Measurements from ENCODE around the gene CLMP. TPM values are rescaled to one million over a fixed set of nuclear protein-coding genes. Genes with fewer than 3 reads are reported as not detected.

CLMP gene
- total and polyA plus RNA-seq, 9 of the 15 experiments (the other 6 are each of a cell fraction or from before 2014, with no cell fraction given): 0.02 to 0.15 (median 0.03) TPM; not detected in 6

GRCh38 chr11:123161376-123162030 lies 33.5 kb downstream of the CLMP start:
- POLR2A ChIA-PET: interaction anchor here (0.7 kb wide), 1 partner anchor 17 kb away, joined by 3 read pairs; no protein-coding TSS in a partner anchor
- Histone ChIP-seq H3K4me3 (no peak overlapping the region), H4K20me1 (replicated peaks; ENCODE audit: control insufficient read depth, insufficient read depth, low read length) (no peaks in the 10 kb centered on the region; the same call in 1 of the 2 replicates), H3K9ac (ENCODE audit: insufficient read depth in 1 of 2, low read depth in 2 of 2, low read length in 2 of 2) (no peak overlapping the region), H3K4me1 (replicated peaks in 1 of 2; ENCODE audit: control insufficient read depth in 2 of 2, insufficient read depth in 2 of 2, low read length in 2 of 2) (no peaks in the 10 kb centered on the region), H3K79me2 (ENCODE audit: control insufficient read depth, insufficient read depth, low read length) (no peaks in the 10 kb centered on the region), H3K36me3 (ENCODE audit: control insufficient read depth, insufficient read depth, low read length) (no peaks in the 10 kb centered on the region), H3K27me3 (ENCODE audit: control insufficient read depth in 2 of 2, insufficient read depth in 2 of 2, low read length in 2 of 2) (peaks cover 6 to 24% of the 10 kb centered on the region in 2 experiments; a peak in 4 of 5 replicates), H3K9me1 (ENCODE audit: control insufficient read depth, insufficient read depth, low read length) (peaks cover 5% of the 10 kb centered on the region), H2AFZ (ENCODE audit: low read depth, low read length) (no peak overlapping the region), H3K9me3 (replicated peaks; ENCODE audit: control insufficient read depth, insufficient read depth, low read depth, low read length) (no peaks in the 10 kb centered on the region), H3K27ac (ENCODE audit: extremely low read depth, low read depth, low read length) (no peak overlapping the region), H3K4me2 (ENCODE audit: insufficient read depth, low read length) (no peak overlapping the region)
- in situ Hi-C loops (cut with MboI) (no loop called here), intact Hi-C loops (cut with micrococcal nuclease) (no loop called here)
- under 1% methylated on average over 8 of the region's 8 CpGs for WGBS (ENCODE audit: insufficient coverage, low coverage, missing lambda C conversion rate)
- no TSS peak for BruUV-seq (replicated peaks)
- DNase-seq (ENCODE audit: extremely low read depth in 1 of 4, low spot score in 3 of 4) (no peak), ATAC-seq (no peak), FAIRE-seq (no peak)
- CTCF ChIA-PET (ENCODE audit: low intra/inter-chr PET ratio): no interaction called here
- TF ChIP-seq SMARCA4 (IDR thresholded peaks at IDR 0.05) (no peak), KLF6 (CRISPR knock-in tag; IDR thresholded peaks at IDR 0.05; ENCODE audit: borderline replicate concordance) (no peak), GTF2B (IDR thresholded peaks at IDR 0.05; ENCODE audit: extremely low read depth, insufficient read length) (no peak), RNF219 (CRISPR knock-in tag; IDR thresholded peaks at IDR 0.05) (no peak), ZNF311 (CRISPR knock-in tag; IDR thresholded peaks at IDR 0.05) (no peak), ZNF347 (CRISPR knock-in tag; IDR thresholded peaks at IDR 0.05; ENCODE audit: low read depth) (no peak), USF2 (CRISPR knock-in tag; IDR thresholded peaks at IDR 0.05) (no peak), NRF1 (conservative IDR thresholded peaks at IDR 0.05 in 1 of 2, IDR thresholded peaks at IDR 0.05 in 1 of 2) (no peak), TBP (optimal IDR thresholded peaks at IDR 0.05; ENCODE audit: low read depth, low read length) (no peak), TSC22D4 (tag; IDR thresholded peaks at IDR 0.05) (no peak), TRIM25 (IDR thresholded peaks at IDR 0.05; ENCODE audit: borderline replicate concordance) (no peak), ZNF384 (IDR thresholded peaks at IDR 0.05; ENCODE audit: low read depth, low read length) (no peak), IRF1 (CRISPR knock-in tag; IDR thresholded peaks at IDR 0.05; ENCODE audit: borderline replicate concordance) (no peak), THRB (CRISPR knock-in tag; conservative IDR thresholded peaks at IDR 0.05) (no peak)

Data from K562 (cell line).